ENCODE data around the gene GATAD2B.

GATAD2B gene

GRCh38 chr1:153763365-153764225, 159.2 kb downstream of the GATAD2B start:
- DNase-seq (ENCODE audit: low read depth in 1 of 2, low spot score in 1 of 2) = no peak

DNA sequence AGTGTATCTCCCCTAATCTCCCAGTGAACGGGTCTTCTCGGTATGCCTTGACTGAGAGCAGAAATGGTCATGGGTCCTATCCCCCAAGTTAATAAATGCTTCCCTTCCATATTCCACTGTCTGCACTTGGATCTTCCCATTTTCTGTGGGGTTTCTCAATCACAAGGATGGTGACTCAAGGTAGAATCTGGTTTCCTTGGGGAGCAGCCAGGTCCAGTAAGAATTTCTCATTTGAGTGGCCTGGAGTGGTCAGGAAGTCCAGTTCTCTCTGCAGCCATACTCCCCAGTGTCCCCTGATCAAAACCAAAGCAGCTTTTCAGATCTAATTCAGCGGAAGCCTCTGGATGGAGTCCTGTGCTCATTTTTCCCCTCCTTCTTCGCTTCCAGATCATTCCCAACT, 162.3 kb downstream of the GATAD2B start:
- DNase-seq (ENCODE audit: low read depth in 1 of 2, low spot score in 1 of 2) = no peak

Data from activated CD4-positive, alpha-beta T cell treated with anti-CD3 and anti-CD28 coated beads, Interleukin-2, amount 50 U/mL, for 24 hours (primary cell).